GM21528 (cell line): ENCODE measurements around the gene MON2.
"Not testable (repeated sequence)": the region's sequence is repeated elsewhere in the genome, so short reads cannot be mapped to it uniquely, and the experiment has no call there.

Experiments used
- ATAC-seq: cut with Tn5 transposase; IDR thresholded peaks from one replicate; pipeline ENCODE4 v1.9.1; 2021; ENCODE audit warnings: mild to moderate bottlenecking, moderate library complexity; ENCODE audit not compliant: unreplicated experiment, low FRiP score

MON2 gene

DNA sequence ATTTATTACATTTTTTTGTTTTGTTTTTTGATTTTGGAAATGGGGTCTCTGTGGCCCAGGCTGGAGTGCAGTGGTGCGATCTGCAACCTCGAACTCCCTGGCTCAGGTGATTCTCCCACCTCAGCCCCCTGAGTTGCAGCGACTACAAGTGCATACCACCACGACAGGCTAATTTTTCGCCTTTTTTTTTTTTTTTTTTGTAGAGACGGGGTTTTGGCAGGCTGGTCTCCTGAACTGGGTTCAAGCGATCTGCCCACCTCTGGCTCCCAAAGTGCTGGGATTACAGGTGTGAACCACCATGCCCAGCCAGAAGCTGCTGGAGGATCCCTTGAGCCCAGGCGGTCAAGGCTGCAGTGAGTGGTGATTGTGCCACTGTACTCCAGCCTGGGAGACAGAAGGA is 2.3 kb downstream of the MON2 start:
- no peak for ATAC-seq

DNA sequence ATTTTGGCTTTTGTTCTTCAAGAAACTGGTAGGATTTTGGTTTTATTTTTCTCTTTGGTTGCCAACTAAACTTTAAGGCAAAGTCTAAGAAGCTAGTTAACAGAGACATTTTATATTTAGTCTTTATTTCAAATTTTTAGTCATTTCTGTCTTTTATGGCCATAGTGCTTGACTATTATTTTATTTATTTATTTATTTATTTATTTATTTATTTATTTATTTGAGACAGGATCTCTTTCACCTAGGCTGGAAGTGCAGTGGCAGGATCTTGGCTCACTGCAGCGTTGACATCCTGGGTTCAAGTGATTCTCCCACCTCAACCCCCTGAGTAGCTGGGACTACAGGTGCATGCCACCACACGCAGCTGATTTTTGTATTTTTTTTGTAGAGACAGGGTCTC is 3.1 kb downstream of the MON2 start:
- ATAC-seq: no peak

DNA sequence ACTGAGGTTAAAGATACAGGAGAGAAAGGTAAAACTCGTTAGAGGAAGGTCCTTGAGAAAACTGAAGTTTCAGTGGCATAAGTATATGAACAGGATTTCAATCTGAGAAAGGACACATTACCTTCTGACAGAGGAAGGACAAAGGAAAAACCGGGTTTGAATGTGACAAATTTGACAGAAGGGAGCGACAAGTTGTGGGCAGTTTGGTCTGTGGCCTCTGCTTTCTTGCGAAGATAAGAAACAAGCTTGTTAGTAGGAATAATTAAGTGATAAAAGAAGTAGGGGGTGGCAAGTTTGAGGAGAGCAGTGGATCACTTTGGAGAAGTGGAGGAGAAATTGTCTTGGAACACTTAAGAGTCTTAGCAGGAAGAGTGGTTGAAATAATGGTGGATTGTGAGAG is 5.1 kb downstream of the MON2 start:
- ATAC-seq: no peak

DNA sequence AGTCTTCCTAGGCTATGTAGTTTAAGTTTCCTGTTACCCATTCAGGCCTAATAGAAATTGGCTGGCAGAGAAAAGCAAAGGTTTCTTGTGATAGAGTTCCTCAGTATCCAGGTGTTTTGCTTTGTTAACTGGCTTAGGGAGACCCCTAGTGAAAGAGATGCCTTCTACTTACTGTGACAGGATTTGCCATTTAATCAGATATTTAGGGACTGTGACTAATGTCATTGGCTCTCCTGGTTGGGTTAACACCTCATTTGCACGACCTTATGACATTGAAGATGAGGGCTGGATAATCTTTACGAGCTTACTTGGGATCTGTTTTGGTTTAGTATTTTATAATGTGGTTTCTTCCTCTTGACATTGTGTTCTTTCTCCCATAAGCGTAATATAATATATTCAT is 5.8 kb downstream of the MON2 start:
- ATAC-seq: no peak

DNA sequence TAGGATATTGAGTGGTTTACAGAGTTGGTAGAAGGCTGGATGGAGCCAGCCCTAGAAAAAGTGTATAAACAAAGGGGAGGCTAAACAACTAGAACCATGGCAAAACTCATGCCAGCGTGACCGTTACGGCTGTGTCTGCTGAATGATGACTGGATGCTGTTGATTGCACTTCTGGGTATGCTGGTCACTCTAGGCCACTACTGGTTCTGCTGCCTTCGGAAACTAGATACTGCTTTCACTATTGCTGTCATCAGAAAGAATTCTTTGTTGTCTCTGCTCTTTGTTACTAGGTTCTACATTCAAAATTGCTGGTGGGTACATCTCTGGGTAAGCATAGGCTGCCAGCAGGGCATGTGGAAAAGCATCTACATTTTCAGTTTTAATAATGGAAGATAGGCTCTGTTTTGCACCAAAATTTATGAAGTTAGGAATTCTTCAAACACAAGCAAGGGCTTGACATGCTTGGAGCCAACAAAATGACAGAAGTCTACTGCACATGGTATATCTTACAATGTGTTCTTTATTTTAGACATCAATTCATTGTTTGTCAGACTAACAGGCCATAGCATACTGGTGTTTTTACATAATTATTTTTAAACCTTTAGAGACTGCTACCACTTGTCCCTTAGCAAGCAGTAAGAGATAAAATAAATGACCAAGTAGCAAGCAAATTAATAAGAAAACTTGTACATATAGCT is 15.4 kb downstream of the MON2 start:
- no peak for ATAC-seq

DNA sequence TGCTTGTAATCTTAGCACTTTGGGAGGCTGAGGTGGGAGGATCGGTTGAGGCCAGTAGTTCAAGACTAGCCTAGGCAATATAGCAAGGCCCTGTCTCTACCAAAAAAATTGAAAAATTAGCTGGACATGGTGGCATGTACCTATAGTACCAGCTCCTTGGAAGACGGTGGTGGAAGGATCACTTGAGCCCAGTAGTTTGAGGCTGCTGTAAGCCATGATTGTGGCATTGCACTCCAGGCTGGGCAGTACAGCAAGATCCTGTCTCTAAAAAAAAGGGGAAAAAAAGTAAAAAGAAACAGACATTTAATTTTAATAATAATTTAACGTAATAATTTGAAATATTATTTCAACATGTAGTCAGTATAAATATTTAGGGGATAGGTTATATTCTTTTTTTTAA is 16.1 kb downstream of the MON2 start:
- ATAC-seq: no peak

DNA sequence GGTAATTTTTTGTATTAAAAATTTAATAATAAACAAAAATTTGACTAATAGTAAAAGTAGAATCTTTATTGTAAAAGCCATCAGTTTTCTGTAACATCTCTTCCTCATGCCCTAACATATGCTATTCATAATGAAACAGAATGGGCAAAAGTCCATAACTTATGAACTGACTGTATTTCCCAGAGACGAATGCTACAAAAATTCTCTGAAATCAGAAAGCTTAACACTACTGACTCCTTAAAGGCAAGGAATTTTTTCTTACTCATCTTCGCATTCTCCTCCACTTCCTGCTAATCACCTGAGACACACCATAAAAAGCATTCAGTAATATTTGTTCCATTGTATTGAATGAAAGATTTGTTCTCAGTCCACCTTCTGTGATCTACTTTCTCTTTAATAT is 17.6 kb downstream of the MON2 start:
- ATAC-seq: no peak

DNA sequence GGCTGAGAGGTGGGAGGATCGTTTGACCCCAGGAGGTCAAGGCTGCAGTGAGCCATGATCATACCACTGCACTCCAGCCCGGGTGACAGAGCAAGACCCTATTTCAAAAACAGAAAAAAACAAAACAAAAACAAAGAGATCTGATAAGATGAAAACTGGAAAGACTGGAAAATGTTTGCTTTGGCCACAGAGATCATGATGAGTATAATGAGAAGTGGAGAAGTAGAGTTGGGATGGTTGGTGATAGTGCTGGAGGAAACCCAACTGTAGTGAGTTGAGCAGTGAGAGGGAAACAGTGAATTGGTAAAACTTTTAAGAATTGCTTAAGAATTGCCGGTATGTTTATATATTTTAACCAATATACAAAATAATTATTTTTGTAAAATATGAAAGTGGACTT is 39.2 kb downstream of the MON2 start:
- no peak for ATAC-seq

DNA sequence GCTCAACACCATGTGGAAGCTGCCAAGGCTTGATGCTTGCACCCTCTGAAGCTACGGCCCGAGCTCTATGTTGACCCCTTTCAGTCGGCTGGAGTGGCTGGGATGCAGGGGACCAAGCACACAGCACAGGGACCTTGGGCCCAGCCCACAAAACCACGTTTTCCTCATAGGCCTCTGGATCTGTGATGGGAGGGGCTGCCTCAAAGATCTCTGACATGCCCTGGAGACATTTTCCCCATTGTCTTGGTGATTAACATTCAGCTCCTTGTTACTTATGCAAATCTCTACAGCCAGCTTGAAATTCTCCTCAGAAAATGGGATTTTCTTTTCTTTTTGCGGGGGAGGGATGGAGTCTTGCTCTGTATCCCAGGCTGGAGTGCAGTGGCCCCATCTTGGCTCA is 46.3 kb downstream of the MON2 start:
- no peak for ATAC-seq

DNA sequence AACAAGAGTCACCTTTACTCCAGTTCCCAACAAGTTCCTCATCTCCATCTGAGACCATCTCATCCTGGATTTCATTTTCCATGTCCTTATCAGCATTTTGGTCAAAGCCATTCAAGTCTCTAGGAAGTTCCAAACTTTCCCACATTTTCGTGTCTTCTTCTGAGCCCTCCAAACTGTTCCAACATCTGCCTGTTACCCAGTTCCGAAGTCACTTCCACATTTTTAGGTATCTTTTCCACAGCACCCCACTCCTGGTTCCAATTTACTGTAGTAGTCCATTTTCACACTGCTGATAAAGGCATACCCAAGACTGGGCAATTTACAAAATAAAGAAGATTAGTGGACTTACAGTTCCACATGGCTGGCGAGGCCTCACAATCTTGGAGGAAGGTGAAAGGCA is 47.5 kb downstream of the MON2 start:
- not testable (repeated sequence) for ATAC-seq

DNA sequence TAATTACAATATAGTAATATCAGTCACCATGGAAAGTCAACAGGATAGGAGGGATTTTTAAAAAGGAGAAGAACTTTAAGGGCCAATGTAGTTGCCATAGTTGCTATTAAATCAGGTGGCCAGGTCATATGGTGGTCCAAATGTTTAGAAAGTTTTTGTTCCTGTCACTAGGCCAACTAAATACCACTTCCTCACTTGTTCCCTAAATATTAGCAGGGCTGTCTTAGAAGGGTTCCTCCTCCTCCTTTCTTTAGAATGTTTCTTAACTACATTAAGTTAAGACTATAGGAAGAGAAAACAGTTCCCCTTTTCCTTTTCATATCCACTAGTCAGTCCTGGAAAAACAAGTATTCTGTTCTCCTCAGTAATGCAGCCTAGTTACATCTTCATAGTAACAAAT is 50.3 kb downstream of the MON2 start:
- no peak for ATAC-seq

DNA sequence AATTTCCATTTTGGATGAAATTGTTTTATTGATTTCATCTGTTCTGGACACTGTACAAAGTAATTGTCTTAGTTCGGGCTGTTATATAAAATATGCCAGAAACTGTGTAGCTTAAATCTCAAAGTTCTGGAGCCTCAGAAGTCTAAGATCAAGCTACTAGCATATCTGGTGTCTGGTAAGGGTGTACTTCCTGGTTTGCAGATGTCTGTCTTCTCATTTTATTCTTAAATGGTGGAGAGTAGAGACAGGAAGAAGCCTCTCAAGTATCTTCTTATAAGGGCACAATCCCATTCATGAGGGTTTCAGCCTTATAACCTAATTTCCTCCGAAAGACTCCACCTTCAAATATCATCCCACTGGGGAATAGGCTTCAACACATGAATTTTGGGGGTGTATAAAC is 51.3 kb downstream of the MON2 start:
- ATAC-seq: no peak

DNA sequence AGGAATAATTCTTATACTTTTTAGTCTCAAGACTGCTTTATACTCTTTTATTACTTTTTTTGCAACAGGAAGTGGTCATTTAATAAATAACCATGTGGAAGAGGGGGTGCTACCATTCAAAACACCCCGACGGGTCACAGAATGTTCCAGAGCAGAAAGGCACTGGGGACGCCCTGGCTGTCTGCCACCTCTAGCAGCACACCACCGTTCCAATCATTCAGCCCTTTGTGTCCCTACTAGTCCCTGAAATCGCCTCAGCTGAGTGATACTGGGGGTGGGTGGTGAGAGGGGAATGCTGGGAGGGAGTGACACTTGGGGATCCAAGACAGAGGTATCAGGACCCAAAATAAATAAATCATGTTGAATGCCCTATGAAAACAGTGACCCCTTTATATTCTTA is 52.4 kb downstream of the MON2 start:
- ATAC-seq: no peak

DNA sequence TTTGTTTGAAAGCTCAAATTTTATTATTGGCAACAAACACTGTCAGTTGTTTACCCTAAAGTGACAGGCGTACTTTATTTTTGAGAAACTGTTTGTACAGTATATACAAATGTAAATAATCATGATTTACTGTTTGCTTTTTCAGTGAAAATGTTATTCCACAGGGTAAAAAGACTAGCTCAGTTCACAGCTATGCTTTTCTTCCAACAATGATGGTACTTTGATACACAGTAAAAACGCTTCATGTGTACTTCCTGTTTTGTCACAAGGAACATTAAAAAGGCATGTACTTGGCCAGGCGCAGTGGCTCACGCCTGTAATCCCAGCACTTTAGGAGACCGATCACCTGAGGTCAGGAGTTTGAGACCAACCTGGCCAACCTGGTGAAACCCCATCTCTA is 53.7 kb downstream of the MON2 start:
- no peak for ATAC-seq

DNA sequence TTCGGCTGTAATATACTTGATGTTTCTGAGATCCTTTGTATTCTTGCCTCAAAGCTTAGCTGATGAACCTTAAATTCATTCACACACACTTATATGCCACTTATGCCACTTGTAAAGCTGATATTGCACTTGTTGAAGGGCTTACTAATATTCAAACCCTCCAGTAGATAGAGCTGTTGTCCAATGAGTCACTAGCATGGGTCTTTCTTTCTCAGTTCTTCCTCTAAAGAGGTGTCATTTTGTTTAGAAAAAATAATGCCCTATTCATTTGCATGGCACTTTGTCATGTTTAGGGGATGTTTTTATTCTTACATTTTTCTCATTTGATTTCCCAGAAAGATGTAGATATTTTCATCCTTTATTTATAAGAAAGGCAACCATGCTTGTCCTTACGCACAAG is 56.4 kb downstream of the MON2 start:
- ATAC-seq: no peak

DNA sequence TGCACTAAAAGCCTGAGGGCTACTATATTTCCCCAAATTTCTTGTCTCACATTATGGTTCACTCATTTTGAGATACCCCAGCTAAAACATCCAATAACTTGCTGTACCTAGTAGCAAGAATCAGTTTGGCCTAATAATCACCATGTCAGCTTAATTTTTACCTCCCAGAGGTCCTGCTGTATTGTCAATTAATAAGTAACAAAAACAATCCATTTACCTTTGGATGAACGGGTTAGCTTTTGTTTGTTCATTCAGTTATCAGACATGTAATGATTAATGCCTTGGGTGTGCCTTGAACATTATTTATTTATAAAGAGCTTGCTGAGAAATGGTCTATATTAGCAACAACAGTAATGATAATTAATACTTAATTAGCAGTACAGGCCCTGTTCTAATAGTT is 57.0 kb downstream of the MON2 start:
- ATAC-seq: no peak

DNA sequence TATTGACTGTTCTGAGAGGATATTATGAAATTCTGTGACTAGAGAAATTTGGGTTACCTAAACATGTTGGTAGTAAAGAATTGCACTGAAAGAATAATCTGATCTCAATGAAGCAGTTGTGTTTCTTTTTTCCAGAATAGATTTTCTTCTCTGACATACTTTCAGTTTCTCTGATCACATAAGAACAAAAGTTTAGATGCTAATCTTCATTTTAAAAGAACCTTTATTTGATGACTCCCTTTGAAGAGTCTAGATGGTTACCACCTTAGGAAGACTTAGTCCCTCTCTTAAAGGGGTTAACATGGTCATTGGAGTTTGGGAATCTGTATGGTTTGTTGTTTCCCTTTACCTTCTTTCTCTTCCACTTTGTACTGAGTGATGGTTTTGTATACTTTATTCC is 58.6 kb downstream of the MON2 start:
- no peak for ATAC-seq

DNA sequence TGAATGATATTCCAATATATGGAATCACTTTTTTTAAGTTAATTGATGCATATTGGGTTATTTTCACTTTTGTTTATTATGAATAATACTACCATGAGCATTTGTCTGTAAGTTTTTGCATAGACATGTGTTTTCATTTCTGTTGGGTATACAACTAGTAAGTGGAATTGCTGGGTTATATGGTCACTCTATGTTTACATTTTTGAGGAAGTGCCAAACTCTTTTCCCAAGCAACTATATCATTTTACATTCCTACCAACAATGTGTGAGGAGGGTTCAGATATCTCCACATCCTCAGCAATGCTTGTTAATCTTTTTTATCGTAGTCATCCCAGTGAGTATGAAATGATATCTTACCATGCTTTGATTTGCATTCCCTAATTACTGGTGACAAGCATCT is 64.0 kb downstream of the MON2 start:
- ATAC-seq: no peak

DNA sequence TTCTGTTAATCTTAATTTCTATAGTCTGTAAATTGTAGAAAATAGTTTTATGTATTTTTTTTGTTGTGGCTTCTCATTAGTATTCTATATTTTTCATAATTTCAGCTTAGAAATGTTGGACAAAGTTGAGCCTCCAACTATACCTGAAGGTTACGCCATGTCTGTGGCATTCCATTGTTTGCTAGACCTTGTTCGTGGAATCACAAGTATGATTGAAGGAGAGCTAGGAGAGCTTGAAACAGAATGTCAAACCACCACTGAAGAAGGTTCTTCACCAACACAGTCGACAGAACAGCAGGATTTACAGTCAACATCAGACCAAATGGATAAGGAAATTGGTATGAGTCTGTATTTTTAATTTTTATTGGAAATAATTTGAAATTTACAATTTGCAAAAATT is 65.7 kb downstream of the MON2 start:
- no peak for ATAC-seq

DNA sequence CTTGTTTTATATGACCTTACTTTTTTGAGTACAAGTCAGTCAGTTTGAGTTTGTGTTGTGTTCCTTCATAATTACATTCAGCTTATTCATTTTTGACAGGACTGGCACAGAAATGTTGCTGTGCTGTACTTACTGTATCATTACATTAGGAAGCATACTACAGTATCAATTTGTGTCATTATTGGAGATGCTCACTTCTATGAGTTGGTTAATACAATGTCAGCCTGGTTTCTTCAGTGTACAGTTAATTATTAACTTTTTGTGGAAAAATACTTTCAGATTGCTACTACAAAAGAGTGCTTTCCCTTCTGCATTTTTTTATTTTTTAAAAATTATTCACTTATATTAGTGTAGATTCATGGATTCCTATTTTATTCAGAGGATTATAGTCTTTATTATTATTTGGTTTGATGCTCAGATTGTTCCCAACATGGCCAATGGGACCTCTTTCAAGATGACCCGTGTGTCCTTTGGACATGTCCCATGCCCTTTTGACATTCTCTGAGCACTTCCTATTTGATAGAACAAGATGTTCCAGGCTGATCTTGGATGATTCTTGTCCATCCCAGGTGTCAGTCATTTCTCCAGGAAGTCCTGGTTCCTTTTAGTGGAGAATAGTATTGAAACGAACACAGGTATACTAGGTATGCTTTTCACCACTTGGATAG is 66.6 kb downstream of the MON2 start:
- no peak for ATAC-seq

DNA sequence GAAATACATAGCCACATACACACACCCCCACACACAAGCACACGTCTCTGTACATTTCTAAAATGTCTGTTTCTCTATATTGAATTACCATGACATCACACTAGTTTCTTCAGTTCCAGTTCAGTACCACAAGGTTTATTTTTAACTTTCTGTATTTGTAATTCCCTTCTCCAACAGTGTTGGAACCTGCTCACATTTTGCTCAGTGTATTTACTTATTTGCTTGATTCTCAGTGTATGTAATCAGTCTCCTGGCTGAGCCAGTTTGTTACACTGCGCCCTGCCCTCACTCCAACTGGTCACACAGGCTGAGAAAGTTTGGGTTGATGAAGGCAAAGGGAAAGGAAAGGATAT is 67.1 kb downstream of the MON2 start:
- no peak for ATAC-seq

DNA sequence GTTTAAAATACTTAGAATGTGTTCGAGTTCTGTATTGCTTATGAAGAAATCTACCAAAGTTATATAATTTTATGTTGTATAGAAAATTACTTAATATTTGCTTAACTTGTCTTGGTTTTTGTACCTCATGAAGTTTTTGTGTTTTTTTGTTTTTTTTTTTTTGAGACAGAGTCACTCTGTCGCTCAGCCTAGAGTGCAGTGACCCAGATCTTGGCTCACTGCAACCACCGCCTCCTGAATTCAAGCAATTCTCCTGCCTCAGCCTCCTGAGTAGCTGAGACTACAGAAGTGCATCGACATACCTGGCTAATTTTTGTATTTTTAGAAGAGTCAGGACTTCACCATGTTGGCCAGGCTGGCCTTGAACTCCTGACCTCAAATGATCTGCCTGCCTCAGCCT is 69.9 kb downstream of the MON2 start:
- no peak for ATAC-seq

DNA sequence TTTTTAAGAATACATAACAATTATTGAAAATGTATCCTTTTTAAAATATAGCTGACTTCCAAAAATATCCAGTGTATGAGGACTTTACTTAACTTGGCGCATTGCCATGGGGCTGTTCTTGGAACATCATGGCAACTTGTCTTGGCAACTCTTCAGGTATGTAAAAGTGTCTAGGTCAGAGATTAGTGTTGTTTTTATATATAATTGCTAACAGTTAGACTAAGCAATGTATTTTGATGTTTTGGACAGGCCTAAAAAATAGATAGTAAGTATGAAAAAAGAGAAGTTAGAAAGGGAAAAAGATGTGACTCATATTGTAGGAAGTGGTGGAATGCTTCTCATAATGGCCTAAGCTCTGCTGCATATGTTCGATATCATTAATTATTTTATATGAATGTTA is 70.9 kb downstream of the MON2 start:
- ATAC-seq: no peak
